ENCODE results near the gene APOBR. TPM values are rescaled to one million over a fixed set of nuclear protein-coding genes. Genes with fewer than 3 reads are reported as not detected.

APOBR gene
- total and polyA plus RNA-seq, 9 of the 15 experiments (the other 6 are each of a cell fraction or from before 2014, with no cell fraction given): 0.08 to 6.1 (median 2.8) TPM; not detected in 1

GRCh38 chr16:28531777-28532744, 37.6 kb downstream of the APOBR start (continued):
- TF ChIP-seq CHD7 (IDR thresholded peaks at IDR 0.05; ENCODE audit: low read depth, low read length) (no peak), PHTF2 (CRISPR knock-in tag; IDR thresholded peaks at IDR 0.05) (no peak), MTA3 (IDR thresholded peaks at IDR 0.05; ENCODE audit: borderline replicate concordance) (0 out of 2 replicates have a peak, but pooled peaks have one; percentile 39), ZBTB26 (CRISPR knock-in tag; IDR thresholded peaks at IDR 0.05) (no peak), MXI1 (IDR thresholded peaks at IDR 0.05; ENCODE audit: low read depth, low read length) (no peak)
